Neural progenitor cell (in vitro differentiated cells): Measurements from ENCODE around the gene BLVRA. TPM values are rescaled to one million over a fixed set of nuclear protein-coding genes. Genes with fewer than 3 reads are reported as not detected.
A peak's percentile ranks its signal among the peaks of the same experiment; 100 is the strongest.

Source experiments
- DNase-seq: peaks from one replicate; pipeline ENCODE4 v3.0.0-alpha.2; 2016; ENCODE audit warnings: low spot score
- H2AFZ ChIP-seq: fragments of 200-600 bp; sonication (generic); replicated peaks from 2 replicates; pipeline ENCODE4 v1.6.1; 2016; ENCODE audit warnings: antibody characterized with exemption
- H3F3A ChIP-seq: fragments of 200-600 bp; sonication (generic); 2 replicates; pipeline ENCODE4 v1.6.1; 2016; ENCODE audit warnings: antibody characterized with exemption, low read depth
- H3K27ac ChIP-seq: fragments of 200-600 bp; sonication (generic); 2 replicates; pipeline ENCODE4 v1.5.1; 2016; ENCODE audit warnings: mild to moderate bottlenecking
- H3K27me3 ChIP-seq: fragments of 200-600 bp; sonication (generic); 2 replicates; pipeline ENCODE4 v1.6.1; 2016; ENCODE audit warnings: mild to moderate bottlenecking, moderate library complexity
- H3K36me3 ChIP-seq: fragments of 200-600 bp; sonication (generic); 2 replicates; pipeline ENCODE4 v1.5.1; 2016
- H3K4me1 ChIP-seq: fragments of 200-600 bp; sonication (generic); 2 replicates; pipeline ENCODE4 v1.6.1; 2016; ENCODE audit warnings: mixed run types
- H3K4me2 ChIP-seq: fragments of 200-600 bp; sonication (generic); 2 replicates; pipeline ENCODE4 v1.6.1; 2016
- H3K4me3 ChIP-seq: fragments of 200-600 bp; sonication (generic); 2 replicates; pipeline ENCODE4 v1.5.1; 2016
- H3K79me2 ChIP-seq: fragments of 200-600 bp; sonication (generic); 2 replicates; pipeline ENCODE4 v1.6.1; 2016; ENCODE audit warnings: low read depth
- H3K9ac ChIP-seq: fragments of 200-600 bp; sonication (generic); 2 replicates; pipeline ENCODE4 v1.6.1; 2016
- H3K9me3 ChIP-seq: fragments of 200-600 bp; sonication (generic); 2 replicates; pipeline ENCODE4 v1.5.1; 2016; ENCODE audit warnings: low read depth
- H4K20me1 ChIP-seq: fragments of 200-600 bp; sonication (generic); 2 replicates; pipeline ENCODE4 v1.6.1; 2016; ENCODE audit warnings: low read depth
- H3K27ac Mint-ChIP-seq: 3 replicates; pipeline ENCODE4 v1.8.0; 2021; ENCODE audit warnings: mixed read lengths
- H3K27me3 Mint-ChIP-seq: 2 replicates; pipeline ENCODE4 v1.8.0; 2022; ENCODE audit warnings: low read depth, mild to moderate bottlenecking, inconsistent platforms, moderate library complexity, mixed read lengths; ENCODE audit not compliant: insufficient read depth
- H3K36me3 Mint-ChIP-seq: 3 replicates; pipeline ENCODE4 v1.8.0; 2021; ENCODE audit warnings: mixed read lengths
- H3K4me1 Mint-ChIP-seq: 3 replicates; pipeline ENCODE4 v1.8.0; 2021; ENCODE audit warnings: mixed read lengths
- H3K4me3 Mint-ChIP-seq: 3 replicates; pipeline ENCODE4 v1.8.0; 2021; ENCODE audit warnings: mild to moderate bottlenecking, moderate library complexity, mixed read lengths
- H3K9me3 Mint-ChIP-seq: 3 replicates; pipeline ENCODE4 v1.8.0; 2020; ENCODE audit warnings: mixed read lengths
- EZH2 ChIP-seq: fragments of 200-600 bp; sonication (generic); IDR thresholded peaks from 2 replicates; pipeline ENCODE4 v1.6.1; 2017; ENCODE audit warnings: antibody characterized with exemption, mild to moderate bottlenecking, moderate library complexity
- EZH2phosphoT487 ChIP-seq: fragments of 200-600 bp; sonication (generic); IDR thresholded peaks from 2 replicates; pipeline ENCODE4 v1.6.1; 2017; ENCODE audit warnings: antibody characterized with exemption
- total RNA-seq: library from RNA; depleted of rRNA; stranded (reverse); fragments of >200 nt; gene quantifications from 2 replicates; pipeline ENCODE4 v1.2.3, GENCODE V29; 2015; ENCODE audit warnings: low replicate concordance
- TF ChIP-seq, protein P1 (sequence below): fragments of 200-600 bp; sonication (generic); IDR thresholded peaks from 2 replicates; pipeline ENCODE4 v1.5.1; 2017; ENCODE audit warnings: antibody characterized with exemption, mild to moderate bottlenecking

Gene BLVRA
- total RNA-seq, 1 donor from 2014 or later = 27.9 TPM

DNA sequence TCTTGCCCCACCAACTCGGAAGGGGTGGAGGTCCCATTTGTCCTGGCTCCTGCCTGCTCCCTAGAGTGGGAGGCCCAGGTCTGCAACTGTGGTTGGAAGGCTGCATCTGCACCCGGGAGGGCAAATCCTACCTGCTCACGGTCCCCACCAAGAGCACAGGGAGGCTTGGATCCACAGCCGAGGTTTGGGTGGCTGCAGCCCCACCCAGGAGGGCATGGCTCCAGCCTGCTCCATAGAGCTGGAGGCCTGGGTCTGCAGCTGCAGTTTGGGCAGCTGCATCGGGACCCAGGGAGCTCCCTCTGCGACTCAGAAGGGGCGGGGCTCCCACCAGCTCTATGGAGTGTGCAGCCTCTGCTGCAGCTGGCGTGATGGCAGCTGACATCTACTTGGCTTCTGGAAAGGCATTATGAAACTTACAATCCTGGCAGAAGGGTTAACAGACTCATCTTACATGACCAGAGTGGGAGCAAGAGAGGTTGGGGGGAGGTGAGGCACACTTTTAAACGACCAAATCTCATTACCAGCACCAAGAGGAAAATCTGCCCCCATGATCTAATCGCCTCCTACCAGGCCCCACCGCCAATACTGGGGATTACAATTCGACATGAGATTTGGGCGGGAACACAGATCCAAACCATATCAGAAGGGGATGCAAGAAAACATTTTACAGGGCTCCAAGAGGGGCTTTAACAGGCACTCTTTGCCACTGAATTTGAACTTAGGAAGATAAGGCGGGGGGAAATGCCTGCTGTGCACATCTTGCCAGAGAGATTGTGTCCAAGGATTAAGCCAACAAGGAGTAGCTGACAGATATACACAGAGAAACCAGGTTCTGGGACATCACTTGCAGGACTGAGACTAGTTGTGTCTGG, 8.2 kb upstream of the BLVRA start:
- DNase-seq = peak; percentile 47
- peaks cover 7% of the 10 kb centered on the region for H3K4me1 ChIP-seq
- H3K27ac Mint-ChIP-seq = no peak overlapping the region
- no peak overlapping the region for H3K4me3 Mint-ChIP-seq
- no peak overlapping the region for H3K9ac ChIP-seq
- peak overlapping the region; percentile 90 for H2AFZ ChIP-seq
- H3K79me2 ChIP-seq = no peaks in the 10 kb centered on the region
- peaks cover 6% of the 10 kb centered on the region for H3K4me1 Mint-ChIP-seq
- no peaks in the 10 kb centered on the region for H4K20me1 ChIP-seq
- no peak overlapping the region for H3K4me3 ChIP-seq
- H3K27me3 Mint-ChIP-seq = peaks cover 8% of the 10 kb centered on the region
- no peak overlapping the region for H3K27ac ChIP-seq
- H3K27me3 ChIP-seq = no peaks in the 10 kb centered on the region
- no peaks in the 10 kb centered on the region for H3K9me3 ChIP-seq
- TF ChIP-seq EZH2phosphoT487 = no peak
- H3F3A ChIP-seq = no peaks in the 10 kb centered on the region
- H3K4me2 ChIP-seq = peak overlapping the region; percentile 31
- peaks cover 2% of the 10 kb centered on the region for H3K9me3 Mint-ChIP-seq
- no peaks in the 10 kb centered on the region for H3K36me3 ChIP-seq
- no peaks in the 10 kb centered on the region for H3K36me3 Mint-ChIP-seq

DNA sequence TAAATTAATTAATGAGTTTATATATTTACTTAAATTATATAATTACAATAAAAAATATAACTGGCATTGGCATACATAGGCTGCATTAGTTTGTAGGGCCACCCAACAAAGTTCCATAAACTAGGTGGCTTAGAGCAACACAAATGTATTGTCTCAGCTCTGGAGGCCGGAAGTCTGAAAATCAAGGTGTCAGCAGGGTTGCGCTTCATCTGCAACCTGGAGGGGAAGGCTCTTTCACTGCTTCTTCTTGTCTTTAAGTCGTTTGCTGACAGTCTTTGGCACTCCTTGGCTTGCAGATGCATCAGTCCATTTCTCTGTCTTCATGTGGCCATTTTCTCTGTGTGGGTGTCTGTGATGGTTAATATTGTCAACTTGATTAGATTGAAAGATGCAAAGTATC, 6.1 kb upstream of the BLVRA start:
- peaks cover 2% of the 10 kb centered on the region for H3K9me3 Mint-ChIP-seq
- no peak overlapping the region for H3K27ac Mint-ChIP-seq
- H3K27me3 Mint-ChIP-seq = peaks cover 10% of the 10 kb centered on the region
- no peaks in the 10 kb centered on the region for H3K36me3 Mint-ChIP-seq
- no peak overlapping the region for H2AFZ ChIP-seq
- no peaks in the 10 kb centered on the region for H3K9me3 ChIP-seq
- H3K4me3 Mint-ChIP-seq = no peak overlapping the region
- H3K4me2 ChIP-seq = no peak overlapping the region
- no peaks in the 10 kb centered on the region for H4K20me1 ChIP-seq
- H3F3A ChIP-seq = peaks cover 3% of the 10 kb centered on the region
- H3K4me3 ChIP-seq = no peak overlapping the region
- H3K27me3 ChIP-seq = peaks cover 14% of the 10 kb centered on the region
- no peak overlapping the region for H3K9ac ChIP-seq
- H3K36me3 ChIP-seq = no peaks in the 10 kb centered on the region
- no peak for DNase-seq
- H3K27ac ChIP-seq = no peak overlapping the region
- no peaks in the 10 kb centered on the region for H3K79me2 ChIP-seq
- TF ChIP-seq EZH2 (no peak), EZH2phosphoT487 (no peak)
- TF ChIP-seq, protein P1, sequence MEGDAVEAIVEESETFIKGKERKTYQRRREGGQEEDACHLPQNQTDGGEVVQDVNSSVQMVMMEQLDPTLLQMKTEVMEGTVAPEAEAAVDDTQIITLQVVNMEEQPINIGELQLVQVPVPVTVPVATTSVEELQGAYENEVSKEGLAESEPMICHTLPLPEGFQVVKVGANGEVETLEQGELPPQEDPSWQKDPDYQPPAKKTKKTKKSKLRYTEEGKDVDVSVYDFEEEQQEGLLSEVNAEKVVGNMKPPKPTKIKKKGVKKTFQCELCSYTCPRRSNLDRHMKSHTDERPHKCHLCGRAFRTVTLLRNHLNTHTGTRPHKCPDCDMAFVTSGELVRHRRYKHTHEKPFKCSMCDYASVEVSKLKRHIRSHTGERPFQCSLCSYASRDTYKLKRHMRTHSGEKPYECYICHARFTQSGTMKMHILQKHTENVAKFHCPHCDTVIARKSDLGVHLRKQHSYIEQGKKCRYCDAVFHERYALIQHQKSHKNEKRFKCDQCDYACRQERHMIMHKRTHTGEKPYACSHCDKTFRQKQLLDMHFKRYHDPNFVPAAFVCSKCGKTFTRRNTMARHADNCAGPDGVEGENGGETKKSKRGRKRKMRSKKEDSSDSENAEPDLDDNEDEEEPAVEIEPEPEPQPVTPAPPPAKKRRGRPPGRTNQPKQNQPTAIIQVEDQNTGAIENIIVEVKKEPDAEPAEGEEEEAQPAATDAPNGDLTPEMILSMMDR = no peak
- peaks cover 7% of the 10 kb centered on the region for H3K4me1 ChIP-seq
- peaks cover 6% of the 10 kb centered on the region for H3K4me1 Mint-ChIP-seq

DNA sequence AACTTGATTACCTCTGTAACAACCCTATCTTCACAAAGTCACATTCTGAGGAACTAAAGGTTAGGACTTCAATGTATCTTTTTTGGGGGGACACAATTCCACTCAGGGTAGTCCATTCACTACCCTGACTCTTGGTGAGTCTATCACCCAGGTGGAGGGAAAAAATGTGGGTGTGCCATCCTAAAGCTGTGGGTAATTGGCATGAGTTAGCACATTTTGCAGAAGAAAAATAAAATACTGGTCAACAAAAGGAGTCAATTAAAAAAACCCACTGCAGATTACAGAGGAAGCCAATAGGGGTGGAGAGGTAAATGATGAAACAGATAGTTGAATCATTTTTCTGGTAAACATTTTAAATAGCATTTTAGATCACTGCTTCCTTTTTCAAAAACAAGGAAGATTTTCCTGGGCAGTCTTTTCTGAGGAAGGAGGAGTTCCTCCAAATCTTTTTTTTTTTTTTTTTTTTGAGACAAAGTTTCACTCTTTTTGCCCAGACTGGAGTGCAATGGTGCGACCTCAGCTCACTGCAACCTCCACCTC, 5.1 kb upstream of the BLVRA start:
- Mint-ChIP-seq H3K4me1 (peaks cover 6% of the 10 kb centered on the region), H3K4me3 (no peak overlapping the region), H3K27me3 (peaks cover 17% of the 10 kb centered on the region), H3K9me3 (peaks cover 2% of the 10 kb centered on the region), H3K27ac (no peak overlapping the region), H3K36me3 (no peaks in the 10 kb centered on the region)
- H4K20me1 ChIP-seq = no peaks in the 10 kb centered on the region
- no peaks in the 10 kb centered on the region for H3K36me3 ChIP-seq
- no peak for DNase-seq
- peaks cover 23% of the 10 kb centered on the region for H3K27me3 ChIP-seq
- H3K4me3 ChIP-seq = no peak overlapping the region
- TF ChIP-seq EZH2 (no peak), EZH2phosphoT487 (no peak)
- TF ChIP-seq, protein P1 = no peak
- H3K27ac ChIP-seq = no peak overlapping the region
- no peaks in the 10 kb centered on the region for H3K79me2 ChIP-seq
- peaks cover 7% of the 10 kb centered on the region for H3K4me1 ChIP-seq
- H3F3A ChIP-seq = peaks cover 12% of the 10 kb centered on the region
- no peak overlapping the region for H3K4me2 ChIP-seq
- no peak overlapping the region for H3K9ac ChIP-seq
- no peak overlapping the region for H2AFZ ChIP-seq
- H3K9me3 ChIP-seq = no peaks in the 10 kb centered on the region

DNA sequence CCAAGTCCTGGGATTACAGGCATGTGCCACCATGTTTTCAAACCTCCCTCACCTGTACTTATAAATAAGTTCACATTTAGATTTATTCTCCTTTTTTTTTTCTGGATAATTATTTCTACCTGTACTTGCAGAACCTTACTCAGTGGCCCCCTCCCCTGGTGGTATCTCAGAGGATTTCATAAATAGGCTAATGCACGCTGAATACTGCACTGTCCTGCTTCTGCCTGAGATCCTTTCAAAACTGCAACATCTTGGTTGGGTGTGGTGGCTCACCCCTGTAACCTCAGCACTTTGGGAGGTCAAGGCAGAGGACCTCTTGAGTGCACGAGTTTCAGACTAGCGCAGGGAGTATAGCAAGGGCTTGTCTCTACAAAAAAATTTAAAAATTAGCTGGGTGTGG, 4.6 kb upstream of the BLVRA start:
- Mint-ChIP-seq H3K27ac (no peak overlapping the region), H3K36me3 (no peaks in the 10 kb centered on the region), H3K4me3 (no peak overlapping the region), H3K4me1 (peaks cover 6% of the 10 kb centered on the region), H3K9me3 (peaks cover 2% of the 10 kb centered on the region), H3K27me3 (peaks cover 17% of the 10 kb centered on the region)
- TF ChIP-seq, protein P1 = no peak
- TF ChIP-seq EZH2phosphoT487 = no peak
- TF ChIP-seq EZH2 = no peak
- no peak for DNase-seq
- Histone ChIP-seq H3K4me3 (no peak overlapping the region), H3K4me1 (peaks cover 7% of the 10 kb centered on the region), H3K27ac (no peak overlapping the region), H3K79me2 (no peaks in the 10 kb centered on the region), H3K36me3 (no peaks in the 10 kb centered on the region), H3K9ac (no peak overlapping the region), H4K20me1 (no peaks in the 10 kb centered on the region), H3K4me2 (no peak overlapping the region), H3F3A (peaks cover 12% of the 10 kb centered on the region), H3K9me3 (no peaks in the 10 kb centered on the region), H3K27me3 (peaks cover 26% of the 10 kb centered on the region), H2AFZ (no peak overlapping the region)
